LoVo (cell line): Measurements from ENCODE around the gene GRB7.
A peak's percentile ranks its signal among the peaks of the same experiment; 100 is the strongest.
"Not testable (repeated sequence)": the region's sequence is repeated elsewhere in the genome, so short reads cannot be mapped to it uniquely, and the experiment has no call there.

Source experiments
- DNase-seq: peaks from one replicate; pipeline ENCODE4 v3.0.0-alpha.2; 2016; ENCODE audit warnings: low spot score

Gene GRB7

DNA sequence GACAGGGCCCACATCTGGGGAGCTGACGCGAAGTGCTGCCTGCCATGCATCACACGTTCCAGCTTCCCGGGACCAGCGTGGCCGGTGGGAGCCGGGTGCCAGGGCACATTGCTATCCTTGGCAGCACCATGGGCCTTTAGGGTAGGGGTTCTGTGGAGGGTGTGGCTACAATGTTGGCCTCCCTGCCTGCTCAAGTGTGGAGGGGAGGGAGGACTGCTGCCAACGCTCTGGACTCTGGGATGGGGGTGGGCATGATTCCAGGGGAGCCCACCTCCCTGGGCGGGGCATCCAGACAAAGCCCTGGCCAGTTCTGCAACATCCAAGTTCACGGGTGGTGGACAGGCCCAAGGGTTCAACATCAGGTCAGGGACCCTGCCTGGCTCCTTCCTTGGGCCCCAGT lies 13.9 kb downstream of the GRB7 start:
- no peak for DNase-seq

DNA sequence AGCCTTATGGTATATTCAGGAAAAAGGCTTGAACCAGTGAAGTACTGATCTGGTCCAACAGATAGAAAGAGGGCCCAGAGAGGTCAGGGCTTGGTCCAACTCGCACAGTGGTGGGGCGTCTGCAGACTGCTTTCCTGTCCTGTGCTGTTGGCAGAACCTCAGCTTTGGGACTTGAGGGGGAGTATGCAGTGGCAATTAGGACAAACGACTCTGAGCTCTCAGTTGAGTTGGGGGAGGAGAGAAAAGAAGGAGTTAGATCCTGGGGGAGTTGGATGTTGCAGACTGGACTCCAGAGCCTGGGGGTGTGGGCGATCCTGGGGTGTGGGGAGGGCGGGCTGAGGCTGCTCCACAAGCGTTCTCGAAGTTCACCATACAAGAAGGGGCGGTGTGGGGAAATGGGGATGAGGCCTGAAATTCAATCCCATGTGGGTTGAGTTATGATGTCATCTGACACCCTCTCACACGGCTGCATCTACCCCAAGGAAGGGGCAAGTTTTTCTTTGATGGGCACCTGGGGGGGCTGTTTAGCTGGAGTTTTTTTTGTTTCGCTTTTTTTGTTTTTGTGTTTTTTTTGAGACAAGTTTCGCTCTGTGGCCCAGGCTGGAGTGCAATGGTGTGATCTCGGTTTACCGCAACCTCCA lies 14.6 kb downstream of the GRB7 start:
- DNase-seq: no peak

GRCh38 chr17:39753514-39754160 lies 15.9 kb downstream of the GRB7 start:
- DNase-seq: peak; percentile 57

GRCh38 chr17:39754161-39754957 lies 16.6 kb downstream of the GRB7 start:
- DNase-seq: peak; percentile 97

GRCh38 chr17:39754958-39755553 lies 17.3 kb downstream of the GRB7 start:
- no peak for DNase-seq

GRCh38 chr17:39755554-39756379 lies 18.0 kb downstream of the GRB7 start:
- DNase-seq: no peak

DNA sequence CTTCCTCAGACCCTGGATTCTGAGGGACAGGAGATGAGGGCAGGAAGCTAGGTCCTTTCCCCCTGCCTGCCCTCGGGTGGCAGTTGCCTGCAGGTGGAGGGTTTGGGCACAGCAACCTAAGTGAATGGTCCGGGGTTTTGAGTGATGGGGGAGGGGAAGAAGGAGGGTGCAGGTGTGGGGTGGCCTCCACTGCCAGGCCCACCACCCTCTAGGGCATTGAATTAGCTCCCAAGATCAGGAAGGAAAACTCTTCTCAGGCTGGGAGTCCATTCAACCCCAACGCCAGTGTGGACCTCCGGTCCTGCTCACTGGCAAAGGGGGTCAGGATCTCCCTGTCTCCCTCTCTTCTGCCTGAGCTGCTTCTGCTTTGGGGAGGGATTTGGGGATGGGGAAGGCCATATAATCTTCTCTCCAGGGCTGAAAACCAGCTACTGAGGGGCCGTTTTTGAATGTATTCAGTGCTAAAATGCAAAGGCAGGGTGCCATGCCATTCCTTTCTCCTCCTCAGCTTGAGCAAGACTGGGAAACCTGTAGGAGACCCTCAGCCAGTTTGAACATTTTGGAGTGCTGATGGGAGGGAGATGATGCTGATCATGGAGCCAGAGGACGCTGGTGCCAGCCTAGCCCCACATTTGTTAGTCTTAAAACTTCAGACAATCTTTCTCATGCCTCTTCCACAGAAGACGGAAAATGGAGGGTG lies 18.8 kb downstream of the GRB7 start:
- no peak for DNase-seq

- DNase-seq: no peak
Observed at GRCh38 chr17:39757176-39757662, 19.5 kb downstream of the GRB7 start.

DNA sequence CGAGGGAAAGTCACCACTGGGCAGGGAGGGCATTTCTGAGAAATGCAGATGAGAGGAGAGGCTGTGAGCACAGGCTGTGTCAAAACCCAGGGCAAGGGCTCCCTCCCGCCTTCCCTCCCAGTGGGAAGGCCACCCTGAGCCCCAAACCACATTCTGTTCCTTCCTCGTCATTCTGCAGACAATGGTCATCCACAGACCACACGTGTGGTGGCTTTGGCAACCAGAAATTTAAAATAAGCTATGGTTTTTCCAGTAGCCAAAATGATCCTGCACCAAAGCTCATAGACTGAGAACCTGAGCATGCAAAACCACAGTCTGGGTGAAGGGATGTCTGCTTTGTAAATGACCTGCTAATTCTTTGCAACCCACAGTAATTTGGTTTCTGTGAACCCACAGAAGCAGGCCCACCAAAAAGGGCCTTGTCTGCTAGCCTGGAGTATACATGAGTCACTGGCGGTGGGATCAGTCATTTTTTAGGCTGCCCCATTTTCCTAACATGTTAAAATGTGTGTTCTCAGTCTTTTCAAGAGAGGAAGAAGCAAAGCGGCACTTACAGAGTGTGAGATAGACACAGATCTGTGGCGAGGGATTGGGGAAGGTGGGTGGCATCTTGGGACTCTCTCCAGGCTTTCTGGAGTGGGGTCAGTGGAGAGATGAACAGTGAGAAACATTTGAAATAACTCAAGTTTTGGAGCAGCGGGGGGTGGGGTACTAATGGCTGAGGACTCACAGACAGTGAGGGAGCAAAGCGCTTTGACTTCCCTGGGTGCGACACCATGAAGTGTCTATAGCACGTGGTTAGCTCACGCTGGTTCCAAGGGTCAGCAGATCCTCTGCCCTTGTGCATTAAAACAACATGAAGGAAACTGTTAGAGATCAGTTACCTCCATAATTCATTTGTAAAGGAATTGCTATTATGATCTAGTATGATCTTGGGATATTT lies 20.5 kb downstream of the GRB7 start:
- no peak for DNase-seq

DNA sequence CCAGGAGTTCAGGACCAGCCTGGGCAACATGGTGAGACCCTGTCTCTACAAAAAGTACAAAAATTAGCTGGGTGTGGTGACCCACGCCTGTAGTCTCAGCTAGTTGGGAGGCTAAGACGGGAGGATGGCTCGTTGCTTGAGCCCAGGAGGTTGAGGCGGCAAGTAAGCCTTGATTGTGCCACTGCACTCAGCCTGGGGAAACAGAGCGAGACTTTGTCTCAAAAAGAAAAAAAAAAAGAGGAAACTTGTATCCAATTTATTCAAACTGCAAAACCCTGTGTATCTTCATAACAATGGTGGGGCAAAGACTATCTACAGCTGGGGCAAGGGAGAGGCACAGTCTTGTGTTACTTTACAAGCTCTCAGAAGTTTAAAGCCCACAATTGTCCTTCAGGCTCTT lies 21.5 kb downstream of the GRB7 start:
- no peak for DNase-seq

GRCh38 chr17:39761861-39762496 lies 24.2 kb downstream of the GRB7 start:
- DNase-seq: no peak

DNA sequence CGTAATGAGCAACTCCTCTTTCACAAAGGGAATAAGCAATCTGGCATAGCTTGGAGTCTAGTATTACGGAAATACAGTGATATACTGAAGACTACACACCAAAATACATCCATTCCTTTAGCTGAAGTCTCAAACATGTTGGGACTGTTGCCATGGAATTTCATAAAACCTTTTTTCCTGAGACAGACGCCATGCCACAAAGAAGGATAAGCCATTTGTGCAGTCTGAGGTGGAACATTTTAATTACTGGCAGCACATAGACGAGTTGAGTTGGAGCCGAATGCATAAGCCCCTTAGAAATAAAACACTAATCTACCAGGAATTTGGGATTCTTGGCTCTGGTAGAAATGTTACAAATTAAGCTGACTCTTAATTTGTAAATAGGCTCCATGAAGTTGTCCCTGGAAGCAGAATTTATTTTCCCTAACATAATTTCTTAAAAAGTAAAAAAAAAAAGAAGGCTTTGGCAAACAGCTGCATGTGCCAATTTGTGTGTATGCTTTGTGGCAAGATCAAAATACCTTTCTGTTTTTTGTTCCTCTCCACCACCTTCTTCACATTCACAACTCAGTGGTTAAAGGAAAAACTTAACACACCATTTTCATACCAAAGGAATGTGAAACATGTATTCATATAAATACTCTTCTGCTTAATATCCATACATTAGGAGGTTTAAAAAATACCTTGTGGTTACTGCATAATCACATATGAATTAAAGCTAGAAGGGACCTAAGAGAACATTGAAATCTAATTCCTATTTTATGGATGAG lies 25.5 kb downstream of the GRB7 start:
- no peak for DNase-seq

DNA sequence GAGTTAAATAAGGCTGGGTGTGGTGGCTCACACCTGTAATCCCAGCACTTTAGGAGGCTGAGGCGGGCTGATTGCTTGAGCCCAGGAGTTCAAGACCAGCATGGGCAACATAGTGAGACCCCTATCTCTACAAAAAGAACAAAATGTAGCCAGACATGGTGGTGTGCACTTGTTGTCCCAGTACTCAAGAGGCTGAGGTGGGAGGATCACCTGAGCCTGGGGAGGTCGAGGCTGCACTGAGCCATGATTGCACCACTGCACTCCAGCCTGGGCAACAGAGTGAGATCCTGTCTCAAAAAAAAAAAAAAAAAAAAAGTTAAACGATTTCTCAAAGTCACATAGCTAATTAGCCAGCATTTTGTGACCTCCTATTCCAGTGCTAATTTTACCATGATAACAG lies 26.4 kb downstream of the GRB7 start:
- DNase-seq: not testable (repeated sequence)

DNA sequence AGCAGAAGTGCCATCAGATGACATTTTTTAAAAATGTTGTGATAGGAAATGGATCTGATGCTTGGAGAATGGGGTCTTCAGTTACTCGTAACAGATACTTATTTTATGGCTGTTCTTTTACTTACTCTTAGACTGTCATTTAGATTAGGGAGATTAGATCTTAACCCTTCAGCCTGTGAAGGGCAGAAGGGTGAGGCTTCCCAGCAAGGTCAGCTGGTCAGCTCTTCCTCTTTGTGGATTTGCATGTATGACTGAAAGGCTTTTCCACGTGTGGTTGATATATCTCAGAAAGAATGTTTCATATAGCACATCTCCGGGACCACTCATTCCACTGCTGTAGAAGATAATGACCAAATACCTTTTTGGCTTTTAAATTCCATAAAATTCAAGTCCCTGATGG lies 27.4 kb downstream of the GRB7 start:
- DNase-seq: no peak

DNA sequence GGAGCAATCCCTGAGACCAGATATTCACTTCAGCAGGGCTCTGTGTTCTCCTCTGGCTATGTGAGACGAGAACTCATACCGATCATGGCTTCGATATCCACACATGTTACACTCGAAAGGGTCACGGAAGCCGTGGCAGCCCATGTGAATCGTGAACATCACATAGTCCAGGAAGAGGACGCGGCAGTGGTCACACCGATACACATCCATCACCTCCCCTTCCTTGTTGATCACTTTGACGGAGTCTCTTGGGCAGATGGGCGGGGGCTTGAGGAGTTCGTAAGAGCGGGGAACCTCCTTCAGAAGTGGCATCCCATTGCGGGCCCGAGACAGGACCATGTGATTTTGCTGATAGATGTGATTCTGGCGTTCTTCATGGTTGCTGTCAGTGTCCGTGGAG lies 28.0 kb downstream of the GRB7 start:
- no peak for DNase-seq

DNA sequence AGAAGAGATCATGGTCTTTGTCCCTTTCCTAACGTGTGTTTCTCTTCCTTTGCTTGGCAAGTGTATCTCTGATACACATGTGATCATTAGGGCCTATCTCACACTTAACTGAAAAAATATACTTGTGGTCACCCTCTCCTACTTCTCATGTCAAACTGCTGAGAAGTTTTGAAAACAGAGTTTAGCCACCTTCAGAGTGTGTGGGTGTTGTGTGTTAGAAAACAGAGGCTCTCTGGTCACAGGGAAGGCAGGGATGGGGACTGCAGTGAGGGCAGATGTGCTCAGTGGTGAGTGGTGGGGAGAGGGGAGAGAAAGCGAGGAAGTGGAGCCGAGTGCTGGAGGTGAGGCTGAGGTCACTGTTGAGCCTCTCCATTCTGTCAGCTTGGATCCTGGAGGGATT lies 29.4 kb downstream of the GRB7 start:
- no peak for DNase-seq

GRCh38 chr17:39769974-39770587 lies 32.3 kb downstream of the GRB7 start:
- peak; percentile 74 for DNase-seq

- no peak for DNase-seq
Observed at GRCh38 chr17:39772415-39772814, 34.7 kb downstream of the GRB7 start.
